Right ventricle myocardium inferior (tissue), 1 donor: ENCODE results near the gene ATP1A4. TPM values are rescaled to one million over a fixed set of nuclear protein-coding genes. Genes with fewer than 3 reads are reported as not detected.
A peak's percentile ranks its signal among the peaks of the same experiment; 100 is the strongest.
"Not testable (repeated sequence)": the region's sequence is repeated elsewhere in the genome, so short reads cannot be mapped to it uniquely, and the experiment has no call there.

Experiments used
- ATAC-seq: fragments of 200-7000 bp; cut with Tn5 transposase; one replicate; pipeline ENCODE4 v1.9.1; 2020; ENCODE audit warnings: mild to moderate bottlenecking, moderate library complexity
- DNase-seq: peaks from one replicate; pipeline ENCODE4 v3.0.0; 2021; ENCODE audit errors: missing footprints
- intact Hi-C: fragments of 100-400 bp; cut with DNase I; formaldehyde crosslinking; loops from one replicate; pipeline ENCODE4 v1.11.0; 2022
- total RNA-seq: library from RNA; stranded (reverse); fragmentation: NEBNext Ultra II Directional; extraction: Animal tissue kit (Norgen Biotek cat#: 25700); gene quantifications from one replicate; pipeline ENCODE4 v1.2.1, GENCODE V29; 2021
- donor health status: DM: no; HTN: yes; CAD: no; lungs with severe emphysema.

The ATP1A4 gene
- total RNA-seq, 1 donor from 2014 or later: not detected

DNA sequence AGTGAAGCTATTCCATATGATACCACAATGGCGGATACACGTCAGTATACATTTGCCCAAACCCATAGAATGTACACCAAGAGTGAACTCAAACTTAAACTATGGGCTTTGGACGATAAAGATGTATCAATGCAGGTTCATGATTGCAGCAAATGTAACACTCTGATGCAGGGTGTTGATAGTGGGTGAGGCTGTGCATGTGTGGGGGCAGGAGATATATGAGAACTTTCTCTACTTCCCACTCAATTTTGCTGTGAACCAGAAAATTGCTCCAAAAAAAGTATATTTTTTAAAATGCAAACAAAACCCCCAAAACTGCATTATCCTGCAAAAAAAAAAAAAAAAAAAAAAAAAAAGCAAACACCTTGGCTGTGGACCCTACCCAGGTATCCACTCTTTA is 32.5 kb upstream of the ATP1A4 start:
- intact Hi-C loops: loop anchor here (5.0 kb wide), 2 partner anchors 43 to 88 kb away; partner anchors contain the start of gene PEA15
- no peak for DNase-seq
- no peak for ATAC-seq

DNA sequence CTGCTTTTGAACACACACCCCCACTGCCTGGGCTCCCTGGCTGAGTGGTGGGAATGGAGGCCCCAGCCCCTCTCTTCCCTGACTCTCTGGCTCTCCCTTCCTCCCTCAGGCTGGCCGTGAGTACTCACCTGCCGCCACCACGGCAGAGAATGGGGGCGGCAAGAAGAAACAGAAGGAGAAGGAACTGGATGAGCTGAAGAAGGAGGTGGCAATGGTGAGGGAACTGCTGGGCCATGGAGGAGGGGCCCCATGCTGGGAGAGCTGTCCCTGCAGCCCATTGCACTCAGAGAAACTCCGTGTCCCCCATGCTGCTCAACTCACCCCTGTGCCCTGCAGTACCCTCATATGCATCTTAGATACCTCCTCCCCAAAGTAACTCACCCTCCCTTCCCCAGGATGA is 30.6 kb upstream of the ATP1A4 start:
- ATAC-seq (no peak), DNase-seq (no peak)
- intact Hi-C loops: no loop called here

DNA sequence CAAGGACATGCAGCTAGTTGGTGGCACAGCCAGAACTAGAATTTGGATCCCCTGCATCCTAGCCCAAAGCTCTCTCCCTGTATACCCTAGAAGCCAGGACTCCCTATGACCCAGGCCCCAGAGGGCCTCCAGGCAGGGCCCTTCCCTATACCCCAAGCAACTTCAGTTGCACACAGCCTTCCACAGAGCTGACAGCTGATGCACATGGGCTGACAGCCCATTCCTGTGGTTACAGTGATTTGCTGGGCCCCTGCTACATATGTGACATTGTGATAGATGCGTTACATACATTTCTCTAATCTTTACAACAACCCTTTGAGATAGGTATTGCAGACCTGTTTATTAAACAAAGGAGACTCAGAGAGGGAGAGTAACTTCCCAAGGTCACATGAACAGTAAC is 30.0 kb upstream of the ATP1A4 start:
- ATAC-seq (no peak), DNase-seq (no peak)
- intact Hi-C loops: no loop called here

DNA sequence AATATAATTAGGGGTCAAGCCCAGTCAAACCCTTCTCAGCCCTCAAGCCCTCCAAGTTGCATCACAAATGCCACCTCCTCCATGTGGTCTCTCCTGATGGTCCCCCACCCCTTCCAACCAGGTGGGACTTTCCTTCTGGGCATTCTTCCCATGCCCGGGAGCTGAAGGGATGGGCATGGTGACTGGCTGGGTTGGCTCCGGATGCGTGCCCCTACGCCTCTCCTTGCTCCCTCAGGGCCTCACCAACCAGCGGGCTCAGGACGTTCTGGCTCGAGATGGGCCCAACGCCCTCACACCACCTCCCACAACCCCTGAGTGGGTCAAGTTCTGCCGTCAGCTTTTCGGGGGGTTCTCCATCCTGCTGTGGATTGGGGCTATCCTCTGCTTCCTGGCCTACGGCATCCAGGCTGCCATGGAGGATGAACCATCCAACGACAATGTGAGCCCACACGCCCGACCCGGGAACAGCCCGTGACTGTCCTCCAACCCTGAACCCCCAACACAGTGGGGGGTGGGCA is 28.4 kb upstream of the ATP1A4 start:
- no peak for ATAC-seq
- no peak for DNase-seq
- intact Hi-C loops: no loop called here

DNA sequence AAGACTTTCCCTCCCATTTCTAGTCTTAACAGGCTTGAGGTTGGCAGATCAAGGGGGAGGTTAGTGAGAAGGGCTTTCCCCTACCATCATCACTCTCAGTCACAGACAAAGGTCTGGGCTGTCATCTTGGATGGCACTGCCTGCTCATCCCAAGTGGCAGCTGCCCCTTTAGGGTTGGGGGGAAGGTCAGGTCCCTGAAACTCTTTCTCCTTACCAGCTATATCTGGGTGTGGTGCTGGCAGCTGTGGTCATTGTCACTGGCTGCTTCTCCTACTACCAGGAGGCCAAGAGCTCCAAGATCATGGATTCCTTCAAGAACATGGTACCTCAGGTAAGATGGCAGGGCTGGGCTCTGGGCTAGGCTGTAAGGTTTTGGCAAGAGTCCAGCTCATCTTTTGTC is 27.7 kb upstream of the ATP1A4 start:
- intact Hi-C loops: no loop called here
- DNase-seq: no peak
- ATAC-seq: no peak

DNA sequence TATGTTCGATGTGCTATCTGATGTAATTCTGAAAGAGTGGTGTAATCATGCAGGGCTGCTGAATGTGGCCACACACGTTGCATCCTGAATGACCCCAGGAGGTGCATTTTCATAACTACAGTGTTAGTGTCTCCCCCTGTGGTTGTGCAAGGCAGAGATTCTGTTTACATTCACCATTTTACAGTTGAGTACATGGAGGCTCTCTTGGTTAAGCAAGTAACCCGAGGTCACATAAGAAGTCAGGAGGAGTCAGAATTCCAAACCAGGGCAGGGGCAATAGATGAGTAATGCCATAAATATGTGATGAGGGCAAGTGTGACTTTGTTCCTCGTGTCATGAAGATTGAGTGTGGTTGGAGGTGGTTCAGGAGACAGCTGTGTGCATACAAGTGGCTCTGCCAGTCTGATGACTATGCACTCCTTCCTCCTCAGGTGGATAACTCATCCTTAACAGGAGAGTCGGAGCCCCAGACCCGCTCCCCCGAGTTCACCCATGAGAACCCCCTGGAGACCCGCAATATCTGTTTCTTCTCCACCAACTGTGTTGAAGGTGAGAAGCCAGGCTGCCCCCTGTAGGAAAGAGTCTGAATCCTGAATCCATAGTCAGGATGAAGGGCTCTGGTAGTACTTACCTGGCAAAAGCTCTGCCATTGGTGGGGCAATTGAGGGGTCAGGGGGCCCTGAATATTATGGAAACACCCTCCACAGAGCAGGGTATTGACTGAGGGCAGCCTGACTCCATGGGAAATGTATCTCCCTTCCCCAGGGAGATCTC is 26.5 kb upstream of the ATP1A4 start:
- ATAC-seq (peak; percentile 62), DNase-seq (no peak)
- intact Hi-C loops: no loop called here

DNA sequence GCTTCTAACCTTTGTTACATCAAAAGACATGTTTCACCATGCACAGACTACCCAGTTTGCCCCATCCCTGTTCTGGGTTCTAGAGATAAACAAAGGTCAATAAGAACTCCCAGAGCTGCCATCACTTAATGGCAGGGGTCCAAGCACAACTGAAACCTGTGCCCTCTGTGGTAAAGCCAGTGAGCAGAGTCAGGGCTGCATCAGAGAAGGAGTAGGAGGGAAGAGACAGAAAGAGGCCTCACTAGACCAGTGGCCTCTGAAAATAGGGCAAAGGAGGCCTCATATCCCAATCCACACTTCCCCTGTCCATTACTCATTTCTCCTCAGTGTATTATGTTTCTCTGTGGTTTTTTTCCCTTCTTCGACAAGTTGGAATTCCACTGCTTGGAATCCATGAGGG is 25.7 kb upstream of the ATP1A4 start:
- intact Hi-C loops: no loop called here
- DNase-seq (no peak), ATAC-seq (no peak)

DNA sequence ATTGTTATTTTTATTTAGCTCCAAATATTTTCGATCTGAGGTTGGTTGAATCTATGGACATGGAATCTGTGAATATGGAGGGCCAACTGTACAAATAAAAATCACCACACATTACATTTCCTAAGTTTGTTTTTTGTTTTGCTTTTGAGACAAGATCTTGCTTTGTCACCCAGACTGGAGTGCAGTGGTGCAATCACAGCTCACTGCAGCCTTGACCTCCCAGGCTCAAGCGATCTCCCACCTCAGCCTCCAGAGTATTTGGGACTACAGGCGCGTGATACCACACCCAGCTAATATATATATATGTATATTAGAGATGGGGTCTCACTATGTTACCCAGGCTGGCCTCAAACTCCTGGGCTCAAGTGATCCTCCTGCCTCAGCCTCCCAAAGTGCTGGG is 25.1 kb upstream of the ATP1A4 start:
- DNase-seq, intact Hi-C loops, ATAC-seq: not testable (repeated sequence)

DNA sequence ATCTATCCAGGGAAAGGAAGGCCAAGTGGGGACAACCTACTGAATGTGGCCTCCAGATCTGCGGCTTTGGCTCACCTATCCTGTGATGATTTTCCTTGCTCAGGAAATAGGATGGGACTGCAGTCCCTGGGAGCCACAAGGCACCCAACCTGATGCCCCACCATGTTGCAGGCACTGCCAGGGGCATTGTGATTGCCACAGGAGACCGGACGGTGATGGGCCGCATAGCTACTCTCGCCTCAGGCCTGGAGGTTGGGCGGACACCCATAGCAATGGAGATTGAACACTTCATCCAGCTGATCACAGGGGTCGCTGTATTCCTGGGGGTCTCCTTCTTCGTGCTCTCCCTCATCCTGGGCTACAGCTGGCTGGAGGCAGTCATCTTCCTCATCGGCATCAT is 24.0 kb upstream of the ATP1A4 start:
- intact Hi-C loops: no loop called here
- no peak for ATAC-seq
- no peak for DNase-seq

DNA sequence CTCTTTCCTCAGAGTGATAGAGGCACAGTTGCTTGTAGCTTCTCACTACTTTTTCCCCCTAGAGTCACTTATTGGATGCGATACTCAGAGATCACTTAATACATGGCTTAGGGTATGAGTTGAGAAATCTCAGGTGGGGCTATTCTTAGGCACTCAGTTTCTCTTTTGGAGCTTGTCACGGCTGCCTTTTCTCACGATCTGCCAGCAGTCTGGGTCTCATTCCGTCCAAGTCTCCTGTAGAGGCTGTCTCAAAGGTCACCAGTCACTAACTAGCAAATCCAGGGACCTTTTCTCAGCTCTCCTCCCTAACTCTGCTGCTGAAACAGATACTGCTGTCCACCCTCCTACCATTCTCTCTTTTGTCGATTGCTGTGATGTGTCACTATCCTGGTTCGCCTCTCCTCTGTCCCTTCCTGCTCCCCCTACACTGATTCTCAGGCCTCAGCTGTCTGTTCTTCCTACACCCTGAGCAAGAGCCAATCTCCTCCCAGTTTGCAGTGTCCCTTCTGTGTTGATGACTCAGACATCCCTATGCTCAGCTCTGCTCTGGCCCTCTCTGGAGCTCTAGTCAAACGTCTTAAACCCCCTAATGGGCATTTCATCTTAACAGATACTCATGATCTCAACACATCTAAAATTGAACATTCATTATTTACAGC is 23.4 kb upstream of the ATP1A4 start:
- intact Hi-C loops: no loop called here
- ATAC-seq (no peak), DNase-seq (no peak)

DNA sequence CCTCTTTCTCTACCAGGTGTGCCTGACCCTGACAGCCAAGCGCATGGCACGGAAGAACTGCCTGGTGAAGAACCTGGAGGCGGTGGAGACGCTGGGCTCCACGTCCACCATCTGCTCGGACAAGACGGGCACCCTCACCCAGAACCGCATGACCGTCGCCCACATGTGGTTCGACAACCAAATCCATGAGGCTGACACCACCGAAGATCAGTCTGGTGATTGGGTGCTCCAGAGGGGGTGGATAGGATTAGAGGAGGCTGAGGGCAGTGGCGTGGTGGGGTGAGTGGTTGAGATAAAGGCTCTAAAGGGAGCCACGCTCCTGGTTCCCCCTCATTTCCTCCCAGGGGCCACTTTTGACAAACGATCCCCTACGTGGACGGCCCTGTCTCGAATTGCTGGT is 22.8 kb upstream of the ATP1A4 start:
- intact Hi-C loops: no loop called here
- no peak for DNase-seq

DNA sequence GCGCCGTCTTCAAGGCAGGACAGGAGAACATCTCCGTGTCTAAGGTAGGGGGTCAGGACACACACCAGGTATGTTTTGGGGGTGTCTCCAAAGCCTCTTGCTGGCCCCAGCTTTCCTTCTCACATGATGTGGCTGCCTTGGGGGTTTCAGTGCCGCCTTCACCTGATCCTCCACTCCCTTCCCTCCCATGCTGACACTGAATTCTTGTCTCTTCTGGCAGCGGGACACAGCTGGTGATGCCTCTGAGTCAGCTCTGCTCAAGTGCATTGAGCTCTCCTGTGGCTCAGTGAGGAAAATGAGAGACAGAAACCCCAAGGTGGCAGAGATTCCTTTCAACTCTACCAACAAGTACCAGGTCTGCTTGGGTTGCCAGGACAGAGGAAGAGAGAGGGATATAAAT is 22.4 kb upstream of the ATP1A4 start:
- no peak for DNase-seq
- intact Hi-C loops: no loop called here
- no peak for ATAC-seq

More for the DNA sequence above, 22.8 kb upstream of the ATP1A4 start:
- ATAC-seq: no peak

DNA sequence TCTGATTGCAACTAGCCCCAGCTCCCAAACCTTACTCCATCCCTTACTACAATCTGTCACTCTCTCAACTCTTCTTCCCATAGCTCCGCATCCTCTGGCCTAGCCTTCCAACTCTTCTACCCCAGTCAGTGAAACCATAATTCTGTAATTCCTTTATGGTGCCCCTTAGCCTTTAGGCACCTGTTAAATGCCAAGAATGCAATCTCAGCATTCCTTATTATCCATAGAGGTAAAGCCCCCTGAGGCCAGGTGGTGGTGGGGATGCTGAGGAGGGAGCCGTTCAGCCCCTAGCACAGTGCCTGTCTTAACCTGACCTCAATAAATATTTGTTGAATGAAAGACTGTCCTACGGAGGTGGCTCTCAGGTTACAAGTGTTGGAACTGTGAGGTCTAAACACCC is 21.8 kb upstream of the ATP1A4 start:
- ATAC-seq: no peak
- DNase-seq: no peak
- intact Hi-C loops: no loop called here

DNA sequence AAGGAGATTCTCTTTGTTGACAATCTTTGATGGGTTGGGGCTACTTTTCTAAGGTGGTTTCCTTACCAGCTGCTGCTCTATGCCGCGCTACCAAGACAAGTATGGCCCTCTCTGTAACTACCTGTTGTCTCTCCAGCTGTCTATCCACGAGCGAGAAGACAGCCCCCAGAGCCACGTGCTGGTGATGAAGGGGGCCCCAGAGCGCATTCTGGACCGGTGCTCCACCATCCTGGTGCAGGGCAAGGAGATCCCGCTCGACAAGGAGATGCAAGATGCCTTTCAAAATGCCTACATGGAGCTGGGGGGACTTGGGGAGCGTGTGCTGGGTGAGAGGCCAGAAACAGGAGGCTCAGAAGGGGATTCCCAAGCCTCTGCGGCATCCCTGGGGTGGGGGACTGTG is 21.4 kb upstream of the ATP1A4 start:
- intact Hi-C loops: no loop called here
- DNase-seq: no peak
- no peak for ATAC-seq

DNA sequence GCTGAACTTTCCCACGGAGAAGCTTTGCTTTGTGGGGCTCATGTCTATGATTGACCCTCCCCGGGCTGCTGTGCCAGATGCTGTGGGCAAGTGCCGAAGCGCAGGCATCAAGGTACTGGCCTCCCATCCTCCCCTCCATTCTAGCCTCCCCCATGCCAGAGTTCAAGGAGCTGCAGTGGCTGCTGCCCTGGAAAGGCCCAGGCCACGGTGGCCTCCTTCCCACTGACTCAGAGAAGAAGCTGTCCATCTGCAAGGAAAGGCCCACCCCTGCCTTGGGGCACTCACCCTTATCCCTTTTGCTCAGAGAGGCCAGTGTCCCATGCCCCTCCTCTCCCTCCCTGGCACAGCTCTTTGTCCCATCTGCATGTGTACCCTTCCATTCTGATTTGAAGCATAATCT is 20.9 kb upstream of the ATP1A4 start:
- intact Hi-C loops: no loop called here
- ATAC-seq: no peak
- no peak for DNase-seq

DNA sequence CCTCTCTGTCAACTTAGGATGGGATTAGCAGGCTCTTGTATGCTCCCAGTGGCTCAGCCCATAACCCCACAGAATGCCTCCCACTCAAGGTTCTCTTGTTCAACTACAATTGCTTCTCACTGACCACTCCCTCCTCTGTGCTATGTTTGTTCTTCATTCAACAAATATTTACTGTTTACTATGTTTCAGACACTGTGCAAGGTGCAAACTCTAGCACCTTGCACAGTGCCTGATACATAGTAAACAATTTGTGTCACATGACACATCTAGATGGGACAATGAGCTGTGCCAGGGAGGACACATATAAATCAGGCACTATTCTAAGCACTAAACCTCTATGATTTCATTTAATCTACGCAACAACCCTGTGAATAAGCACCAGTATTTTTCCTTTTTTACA is 20.5 kb upstream of the ATP1A4 start:
- intact Hi-C loops: no loop called here
- ATAC-seq: no peak

DNA sequence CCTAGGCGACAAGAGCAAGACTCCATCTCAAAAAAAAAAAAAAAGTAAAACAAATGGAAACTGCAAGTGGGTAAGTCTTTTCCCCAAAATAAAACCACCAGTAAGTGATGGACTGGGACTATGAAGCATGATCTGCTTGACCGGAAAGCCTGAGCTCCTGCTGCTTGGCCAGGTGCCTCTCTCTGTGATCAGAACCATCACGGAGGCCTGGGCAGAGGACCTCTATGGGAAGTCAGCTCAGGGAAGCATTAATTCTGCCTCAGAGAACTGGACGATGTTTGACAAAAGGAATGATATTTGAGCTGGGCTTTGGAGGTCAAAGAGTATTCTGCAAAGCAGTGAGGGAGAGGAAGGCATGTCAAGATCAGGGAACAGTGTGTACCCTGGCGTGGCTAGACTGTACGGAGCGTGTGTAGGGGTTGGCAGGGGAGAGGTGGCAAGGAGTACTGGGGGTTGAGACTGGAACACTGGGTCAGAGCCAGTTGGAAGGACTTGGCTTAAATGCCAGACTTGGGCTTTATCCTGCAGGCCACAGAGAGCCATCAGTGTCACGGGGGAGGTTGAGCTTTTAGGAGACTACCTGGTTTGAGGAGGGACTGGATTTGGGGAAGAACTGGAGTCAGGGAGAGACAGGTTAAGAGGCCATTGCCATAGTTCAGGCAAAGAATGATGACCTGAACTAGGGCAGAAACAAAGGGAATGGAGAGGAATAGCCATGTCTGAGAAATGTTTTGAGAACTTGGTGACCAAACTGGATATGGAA is 19.4 kb upstream of the ATP1A4 start:
- DNase-seq (peak; percentile 75), ATAC-seq (peak; percentile 90)
- intact Hi-C loops: loop anchor here (1.0 kb wide), 1 partner anchor 16 kb away; no protein-coding TSS in a partner anchor

More for the DNA sequence above, 20.5 kb upstream of the ATP1A4 start:
- no peak for DNase-seq

DNA sequence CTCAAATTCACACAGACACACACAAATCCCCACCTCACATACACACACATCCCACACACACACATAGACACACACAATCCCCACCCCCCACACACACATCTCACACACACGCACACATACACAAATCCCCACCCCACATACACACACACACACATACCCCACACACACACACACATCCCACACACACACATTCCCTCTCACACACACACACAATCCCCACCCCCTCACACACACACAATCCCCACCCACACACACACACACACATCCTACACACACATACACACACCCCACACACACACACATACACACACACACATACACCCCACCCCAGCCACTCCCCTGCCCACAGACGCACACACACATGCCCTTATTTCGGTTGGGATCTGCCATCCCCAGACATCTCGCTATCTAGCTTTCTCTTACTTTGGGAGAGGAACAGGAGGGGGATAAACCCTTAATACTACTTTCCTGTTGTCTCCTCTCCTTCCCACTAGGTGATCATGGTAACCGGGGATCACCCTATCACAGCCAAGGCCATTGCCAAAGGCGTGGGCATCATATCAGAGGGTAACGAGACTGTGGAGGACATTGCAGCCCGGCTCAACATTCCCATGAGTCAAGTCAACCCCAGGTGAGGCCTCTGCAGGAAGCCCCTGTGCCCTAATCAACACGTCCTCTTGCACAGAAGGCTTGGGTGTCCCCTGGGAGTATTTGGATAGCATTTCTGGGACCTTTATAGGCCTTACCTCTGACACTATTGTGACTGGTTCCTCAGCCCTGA is 17.2 kb upstream of the ATP1A4 start:
- no peak for DNase-seq
- ATAC-seq: no peak
- intact Hi-C loops: no loop called here
